ENCODE data around the gene SLC23A2.

The SLC23A2 gene

DNA sequence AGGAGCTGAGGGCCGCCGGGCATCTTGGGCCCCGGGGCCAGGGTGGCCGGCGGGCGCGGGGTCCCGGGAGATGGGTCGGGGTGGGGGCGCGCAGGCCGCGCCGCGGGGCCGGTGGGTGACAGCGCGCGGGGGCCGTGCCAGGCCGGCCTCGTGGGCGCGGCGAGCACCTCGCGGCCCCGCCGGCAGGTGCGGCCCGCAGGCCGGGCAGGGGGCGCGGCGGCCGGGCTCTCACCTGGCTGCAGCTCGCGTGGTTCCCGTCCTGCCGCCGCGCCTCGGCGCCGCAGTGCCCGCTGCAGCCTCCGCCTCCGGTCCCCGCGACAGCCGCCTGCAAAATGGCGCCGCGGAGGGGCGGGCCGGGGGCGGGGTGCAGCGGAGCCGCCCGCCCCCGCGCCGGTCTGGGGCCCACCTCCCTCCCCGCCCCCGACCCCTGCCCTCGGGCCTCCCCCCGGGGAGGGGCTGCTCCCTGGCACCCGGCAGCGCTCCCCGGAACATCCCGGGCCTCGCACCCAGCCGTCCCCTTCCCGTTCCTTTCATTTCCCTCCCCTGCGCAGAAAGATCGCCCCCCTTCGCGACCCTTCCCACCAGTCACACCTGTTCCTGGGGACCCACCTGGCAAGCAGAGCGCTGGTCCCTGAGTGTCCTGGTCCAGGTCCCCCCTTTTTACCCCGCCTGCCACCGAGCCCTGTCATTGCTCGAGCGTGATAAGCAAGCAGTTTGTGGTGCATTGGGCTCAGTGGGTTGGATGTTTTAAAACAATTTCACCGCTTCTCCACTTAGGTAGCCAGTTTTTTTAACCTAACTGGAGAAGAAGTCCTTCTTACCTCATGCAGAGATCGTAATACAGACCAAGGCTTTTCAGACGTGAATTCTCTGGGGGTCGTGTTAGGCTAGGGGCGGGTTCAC is at the start of gene SLC23A2:
Gene SLC23A2 (minus strand): TSS at position 337 of the 903 bp plus-strand sequence. CDS start 68,948 bp downstream, outside the sequence.
- TF ChIP-seq, protein P1, sequence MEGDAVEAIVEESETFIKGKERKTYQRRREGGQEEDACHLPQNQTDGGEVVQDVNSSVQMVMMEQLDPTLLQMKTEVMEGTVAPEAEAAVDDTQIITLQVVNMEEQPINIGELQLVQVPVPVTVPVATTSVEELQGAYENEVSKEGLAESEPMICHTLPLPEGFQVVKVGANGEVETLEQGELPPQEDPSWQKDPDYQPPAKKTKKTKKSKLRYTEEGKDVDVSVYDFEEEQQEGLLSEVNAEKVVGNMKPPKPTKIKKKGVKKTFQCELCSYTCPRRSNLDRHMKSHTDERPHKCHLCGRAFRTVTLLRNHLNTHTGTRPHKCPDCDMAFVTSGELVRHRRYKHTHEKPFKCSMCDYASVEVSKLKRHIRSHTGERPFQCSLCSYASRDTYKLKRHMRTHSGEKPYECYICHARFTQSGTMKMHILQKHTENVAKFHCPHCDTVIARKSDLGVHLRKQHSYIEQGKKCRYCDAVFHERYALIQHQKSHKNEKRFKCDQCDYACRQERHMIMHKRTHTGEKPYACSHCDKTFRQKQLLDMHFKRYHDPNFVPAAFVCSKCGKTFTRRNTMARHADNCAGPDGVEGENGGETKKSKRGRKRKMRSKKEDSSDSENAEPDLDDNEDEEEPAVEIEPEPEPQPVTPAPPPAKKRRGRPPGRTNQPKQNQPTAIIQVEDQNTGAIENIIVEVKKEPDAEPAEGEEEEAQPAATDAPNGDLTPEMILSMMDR (IDR thresholded peaks at IDR 0.05; ENCODE audit: low read depth, low read length, missing control alignments): no peak
- in situ Hi-C loops (cut with HindIII; ENCODE audit: low sequenced_read_pairs): no loop called here

DNA sequence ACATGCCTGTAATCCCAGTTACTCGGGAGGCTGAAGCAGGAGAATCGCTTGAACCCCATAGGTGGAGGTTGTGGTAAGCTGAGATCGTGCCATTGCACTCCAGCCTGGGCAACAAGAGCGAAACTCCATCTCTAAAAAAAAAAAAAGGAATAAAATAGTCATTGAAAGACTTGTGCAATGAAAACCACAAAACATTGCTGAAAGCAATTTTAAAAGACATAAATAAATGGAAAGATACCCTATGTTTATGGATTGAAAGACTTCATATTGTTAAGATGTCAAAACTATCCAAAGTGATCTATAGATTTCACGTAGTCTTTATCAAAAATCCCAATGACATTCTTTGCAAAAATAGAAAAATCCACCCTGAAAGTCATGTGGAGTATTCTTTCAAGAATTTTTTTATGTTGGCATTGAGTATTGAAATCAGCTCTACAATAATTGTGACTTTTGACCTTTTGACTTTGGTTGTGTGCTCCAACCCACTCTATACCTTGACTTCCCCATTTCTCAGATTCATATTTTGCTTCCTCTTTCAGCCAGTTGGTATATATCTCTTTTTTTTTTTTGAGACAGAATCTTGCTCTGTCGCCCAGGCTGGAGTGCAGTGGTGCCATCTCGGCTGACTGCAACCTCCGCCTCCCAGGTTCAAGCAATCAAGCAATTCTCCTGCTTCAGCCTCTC is 45.5 kb upstream of the SLC23A2 start:
- no peak for DNase-seq (ENCODE audit: low read depth)

More for the DNA sequence above, at the start of gene SLC23A2:
- DNase-seq (ENCODE audit: low read depth): no peak
- peak within 1 kb of the TSS; percentile 71 for H3K4me3 ChIP-seq (ENCODE audit: low read depth, low read length)

DNA sequence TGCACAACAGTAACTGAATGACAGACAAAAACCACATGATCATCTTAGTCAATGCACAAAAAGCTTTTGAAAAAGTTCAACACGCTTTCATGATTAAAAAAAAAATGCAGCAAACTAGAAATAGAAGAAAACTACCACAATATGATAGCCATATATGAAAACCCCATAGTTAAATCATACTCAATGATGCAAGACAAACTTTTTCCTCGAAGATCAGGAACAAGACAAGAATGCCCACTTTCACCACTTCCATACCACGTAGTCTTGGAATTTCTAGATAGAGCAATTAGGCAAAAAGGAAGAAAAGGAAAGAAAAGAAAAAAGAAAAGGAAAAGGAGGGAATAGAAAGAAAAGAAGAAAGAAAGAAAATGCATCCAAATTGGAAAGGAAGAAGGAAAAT is 44.6 kb upstream of the SLC23A2 start:
- no peak overlapping the region for H3K4me3 ChIP-seq (ENCODE audit: low read depth, low read length)
- DNase-seq (ENCODE audit: low read depth): no peak
- TF ChIP-seq, protein P1 (IDR thresholded peaks at IDR 0.05; ENCODE audit: low read depth, low read length, missing control alignments): no peak
- in situ Hi-C loops (cut with HindIII; ENCODE audit: low sequenced_read_pairs): no loop called here

More for the DNA sequence above, 45.5 kb upstream of the SLC23A2 start:
- in situ Hi-C loops (cut with HindIII; ENCODE audit: low sequenced_read_pairs): no loop called here
- TF ChIP-seq, protein P1 (IDR thresholded peaks at IDR 0.05; ENCODE audit: low read depth, low read length, missing control alignments): no peak
- no peak overlapping the region for H3K4me3 ChIP-seq (ENCODE audit: low read depth, low read length)

DNA sequence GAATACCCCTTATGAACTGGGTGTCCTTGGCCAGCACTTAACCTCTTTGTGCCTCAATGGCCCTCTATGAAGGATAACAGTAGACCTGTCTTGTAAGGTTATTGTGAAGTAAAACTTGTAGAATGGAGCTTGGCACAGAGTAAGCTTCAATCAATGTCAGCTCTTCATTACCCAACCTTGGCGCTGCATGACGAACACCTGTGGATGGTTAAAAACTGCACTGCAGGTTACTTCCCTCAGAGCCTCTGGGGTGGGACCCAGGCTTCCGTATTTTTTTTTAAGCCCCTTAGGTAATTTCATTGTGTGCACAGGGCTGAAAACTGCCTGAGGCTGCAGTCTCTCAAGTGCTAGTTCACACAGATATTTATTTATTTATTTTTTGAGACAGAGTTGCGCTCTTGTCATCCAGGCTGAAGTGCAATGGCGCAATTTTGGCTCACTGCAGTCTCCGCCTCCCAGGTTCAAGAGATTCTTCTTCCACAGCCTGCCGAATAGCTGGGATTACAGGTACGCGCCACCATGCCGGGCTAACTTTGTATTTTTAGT is 42.8 kb upstream of the SLC23A2 start:
- H3K4me3 ChIP-seq (ENCODE audit: low read depth, low read length): no peak overlapping the region
- in situ Hi-C loops (cut with HindIII; ENCODE audit: low sequenced_read_pairs): no loop called here
- no peak for DNase-seq (ENCODE audit: low read depth)
- TF ChIP-seq, protein P1 (IDR thresholded peaks at IDR 0.05; ENCODE audit: low read depth, low read length, missing control alignments): no peak

DNA sequence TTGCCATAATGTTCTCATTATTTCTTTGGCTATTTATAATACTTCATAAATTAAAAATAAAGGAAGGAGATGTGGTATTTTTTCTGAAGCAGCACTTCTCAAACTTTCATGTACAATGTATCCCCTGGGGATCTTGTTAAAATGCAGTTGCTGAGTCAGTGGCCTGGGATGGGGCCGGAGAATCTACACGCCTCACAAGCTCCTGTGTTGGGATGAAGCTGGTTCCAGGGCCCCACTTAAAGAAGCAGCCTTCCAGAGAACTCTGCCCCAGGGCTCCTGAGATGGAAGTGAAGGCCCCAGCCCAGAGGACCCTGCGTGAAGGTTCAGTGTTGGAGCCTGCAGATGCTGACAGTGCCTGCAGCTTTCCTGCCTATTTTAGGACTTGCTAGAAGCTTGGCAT is 40.1 kb upstream of the SLC23A2 start:
- no peak for DNase-seq (ENCODE audit: low read depth)
- no peak overlapping the region for H3K4me3 ChIP-seq (ENCODE audit: low read depth, low read length)
- in situ Hi-C loops (cut with HindIII; ENCODE audit: low sequenced_read_pairs): no loop called here
- TF ChIP-seq, protein P1 (IDR thresholded peaks at IDR 0.05; ENCODE audit: low read depth, low read length, missing control alignments): no peak

DNA sequence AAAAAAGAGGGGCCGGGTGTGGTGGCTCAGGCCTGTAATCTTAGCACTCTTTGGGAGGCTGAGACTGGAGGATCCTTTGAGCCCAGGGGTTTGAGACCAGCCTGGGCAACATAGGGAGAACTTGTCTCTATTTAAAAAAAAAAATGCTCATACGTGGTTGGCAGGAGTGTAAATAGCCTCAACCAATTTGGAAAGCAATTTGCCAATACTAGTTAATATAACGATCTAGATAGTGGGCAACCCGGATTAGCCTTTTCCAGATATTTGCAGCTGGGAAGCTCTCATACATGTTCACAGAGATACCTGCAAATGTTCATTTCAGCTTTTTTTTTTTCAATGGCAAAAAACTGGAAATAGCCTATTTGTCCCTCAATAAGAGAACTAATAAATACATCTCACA is 39.0 kb upstream of the SLC23A2 start:
- in situ Hi-C loops (cut with HindIII; ENCODE audit: low sequenced_read_pairs): no loop called here
- DNase-seq (ENCODE audit: low read depth): no peak
- TF ChIP-seq, protein P1 (IDR thresholded peaks at IDR 0.05; ENCODE audit: low read depth, low read length, missing control alignments): no peak
- no peak overlapping the region for H3K4me3 ChIP-seq (ENCODE audit: low read depth, low read length)

All from astrocyte of the cerebellum (primary cell).